Erythroblast (primary cell): ENCODE data around the gene ASMTL.

Experiments
- DNase-seq, 2 experiments: peaks; one replicate each; lab custom pipeline; 2025; lab: John Stamatoyannopoulos, UW
- GATA1 ChIP-seq: IDR thresholded peaks from 2 replicates; pipeline ENCODE4 v1.6.1; 2011; ENCODE audit warnings: low read depth, mild to moderate bottlenecking, control low read depth, low read length, moderate library complexity
- POLR2A ChIP-seq: IDR thresholded peaks from 2 replicates; pipeline ENCODE4 v1.6.1; 2011; ENCODE audit warnings: mild to moderate bottlenecking, low read length

The ASMTL gene

GRCh38 chrX:1400742-1401471, 51.8 kb downstream of the ASMTL start:
- no peak for DNase-seq
- TF ChIP-seq GATA1 (no peak), POLR2A (no peak)

- TF ChIP-seq GATA1, result no peak
- no peak for TF ChIP-seq POLR2A
- no peak for DNase-seq
Measured at GRCh38 chrX:1400049-1400448, 52.7 kb downstream of the ASMTL start.

GRCh38 chrX:1398431-1399340, 54.0 kb downstream of the ASMTL start:
- no peak for DNase-seq
- TF ChIP-seq POLR2A (no peak), GATA1 (no peak)

- no peak for DNase-seq
Measured at GRCh38 chrX:1397441-1398270, 55.1 kb downstream of the ASMTL start.

GRCh38 chrX:1397001-1397400, 55.7 kb downstream of the ASMTL start:
- DNase-seq, result no peak
- no peak for TF ChIP-seq GATA1
- TF ChIP-seq POLR2A, result no peak

More at GRCh38 chrX:1397441-1398270, 55.1 kb downstream of the ASMTL start:
- TF ChIP-seq POLR2A (no peak), GATA1 (no peak)

GRCh38 chrX:1395646-1396216, 57.0 kb downstream of the ASMTL start:
- TF ChIP-seq GATA1 (no peak), POLR2A (no peak)
- no peak for DNase-seq

- TF ChIP-seq GATA1, result no peak
- TF ChIP-seq POLR2A, result no peak
- DNase-seq, result no peak
Measured at GRCh38 chrX:1394731-1395501, 57.8 kb downstream of the ASMTL start.

- TF ChIP-seq GATA1 (no peak), POLR2A (no peak)
- DNase-seq, result no peak
Measured at GRCh38 chrX:1393871-1394615, 58.7 kb downstream of the ASMTL start.

GRCh38 chrX:1392376-1393068, 60.2 kb downstream of the ASMTL start:
- DNase-seq, result no peak
- TF ChIP-seq POLR2A, result peak; percentile 20
- TF ChIP-seq GATA1, result no peak

- peak; percentile 93 for TF ChIP-seq POLR2A
- TF ChIP-seq GATA1, result no peak
- DNase-seq, result no peak
Measured at GRCh38 chrX:1391707-1392375, 60.9 kb downstream of the ASMTL start, which contains the start of gene SLC25A6. SLC25A6 (minus strand) TSS chrX:1392113; CDS start chrX:1392009, 104 bp downstream.

GRCh38 chrX:1391370-1391706, 61.4 kb downstream of the ASMTL start:
- TF ChIP-seq POLR2A, result no peak
- no peak for TF ChIP-seq GATA1
- DNase-seq, result no peak
